ENCODE data around the gene PIP. TPM values are rescaled to one million over a fixed set of nuclear protein-coding genes. Genes with fewer than 3 reads are reported as not detected.
"Not testable (repeated sequence)": the region's sequence is repeated elsewhere in the genome, so short reads cannot be mapped to it uniquely, and the experiment has no call there.

PIP gene
- total RNA-seq, 4 donors from 2014 or later, result 6.8 TPM; not detected in 3

GRCh38 chr7:143129051-143129450 lies 2.8 kb upstream of the PIP start:
- WGBS, 2 donors (ENCODE audit: low coverage in 1 of 2), result 73% methylated on average over 2 of the region's 3 CpGs; no CpG with 5 or more reads in 1 of the 2 donors
- ATAC-seq, result no peak
- peaks cover 0 to 14% (median 0%) of the 10 kb centered on the region in 3 donors for H3K9me3 ChIP-seq
- H3K27ac ChIP-seq, result no peak overlapping the region
- no peaks in the 10 kb centered on the region for H3K27me3 ChIP-seq
- H3K36me3 ChIP-seq, result no peaks in the 10 kb centered on the region
- TF ChIP-seq EP300 (IDR thresholded peaks at IDR 0.05), result no peak
- no peak for TF ChIP-seq POLR2A (IDR thresholded peaks at IDR 0.05)
- TF ChIP-seq CTCF (IDR thresholded peaks at IDR 0.05), result no peak
- no peak for TF ChIP-seq POLR2AphosphoS5 (IDR thresholded peaks at IDR 0.05)
- H3K4me3 ChIP-seq, result no peak overlapping the region
- no peaks in the 10 kb centered on the region for H3K4me1 ChIP-seq

GRCh38 chr7:143129477-143129876 lies 2.4 kb upstream of the PIP start:
- no peaks in the 10 kb centered on the region for H3K27me3 ChIP-seq
- no peak overlapping the region for H3K4me3 ChIP-seq
- H3K9me3 ChIP-seq, result peaks cover 0 to 10% (median 0%) of the 10 kb centered on the region in 3 donors
- TF ChIP-seq POLR2AphosphoS5 (IDR thresholded peaks at IDR 0.05), result no peak
- TF ChIP-seq CTCF (IDR thresholded peaks at IDR 0.05), result no peak
- H3K36me3 ChIP-seq, result no peaks in the 10 kb centered on the region
- H3K4me1 ChIP-seq, result no peaks in the 10 kb centered on the region
- H3K27ac ChIP-seq, result no peak overlapping the region
- ATAC-seq, result no peak

- H3K27ac ChIP-seq, result no peak overlapping the region
- ATAC-seq, result no peak
- TF ChIP-seq CTCF (IDR thresholded peaks at IDR 0.05) (no peak), EP300 (IDR thresholded peaks at IDR 0.05) (no peak), POLR2AphosphoS5 (IDR thresholded peaks at IDR 0.05) (no peak), POLR2A (IDR thresholded peaks at IDR 0.05) (no peak)
- peaks cover 0 to 2% (median 0%) of the 10 kb centered on the region in 3 donors for H3K9me3 ChIP-seq
- no peaks in the 10 kb centered on the region for H3K4me1 ChIP-seq
- no peaks in the 10 kb centered on the region for H3K27me3 ChIP-seq
- H3K36me3 ChIP-seq, result no peaks in the 10 kb centered on the region
- H3K4me3 ChIP-seq, result no peak overlapping the region
Observed at GRCh38 chr7:143130541-143130940, 1.3 kb upstream of the PIP start.

GRCh38 chr7:143147070-143147469 lies 15.2 kb downstream of the PIP start:
- H3K27ac ChIP-seq, result no peak overlapping the region

GRCh38 chr7:143148050-143148449 lies 16.2 kb downstream of the PIP start:
- WGBS, 2 donors (ENCODE audit: low coverage in 1 of 2), result 51 to 76% methylated on average over 3 to 4 of the region's 4 CpGs
- no peak for ATAC-seq

More at GRCh38 chr7:143147070-143147469, 15.2 kb downstream of the PIP start:
- Histone ChIP-seq H3K9me3 (no peaks in the 10 kb centered on the region), H3K4me3 (no peak overlapping the region), H3K4me1 (no peaks in the 10 kb centered on the region), H3K27me3 (no peaks in the 10 kb centered on the region), H3K36me3 (no peaks in the 10 kb centered on the region)
- TF ChIP-seq POLR2AphosphoS5 (IDR thresholded peaks at IDR 0.05) (no peak), CTCF (IDR thresholded peaks at IDR 0.05) (no peak), POLR2A (IDR thresholded peaks at IDR 0.05) (no peak), EP300 (IDR thresholded peaks at IDR 0.05) (no peak)
- no peak for ATAC-seq

GRCh38 chr7:143148651-143149050 lies 16.8 kb downstream of the PIP start:
- no peak for ATAC-seq
- H3K27me3 ChIP-seq, result no peaks in the 10 kb centered on the region
- TF ChIP-seq CTCF (IDR thresholded peaks at IDR 0.05), result no peak
- TF ChIP-seq POLR2A (IDR thresholded peaks at IDR 0.05), result no peak
- TF ChIP-seq EP300 (IDR thresholded peaks at IDR 0.05), result no peak
- TF ChIP-seq POLR2AphosphoS5 (IDR thresholded peaks at IDR 0.05), result no peak
- H3K27ac ChIP-seq, result no peak overlapping the region
- H3K9me3 ChIP-seq, result no peaks in the 10 kb centered on the region
- no peaks in the 10 kb centered on the region for H3K4me1 ChIP-seq
- H3K36me3 ChIP-seq, result no peaks in the 10 kb centered on the region
- H3K4me3 ChIP-seq, result no peak overlapping the region

More at GRCh38 chr7:143148050-143148449, 16.2 kb downstream of the PIP start:
- TF ChIP-seq EP300 (IDR thresholded peaks at IDR 0.05), result no peak
- TF ChIP-seq POLR2AphosphoS5 (IDR thresholded peaks at IDR 0.05), result no peak
- TF ChIP-seq POLR2A (IDR thresholded peaks at IDR 0.05), result no peak
- Histone ChIP-seq H3K36me3 (no peaks in the 10 kb centered on the region), H3K27ac (no peak overlapping the region), H3K4me3 (no peak overlapping the region), H3K9me3 (no peaks in the 10 kb centered on the region), H3K4me1 (no peaks in the 10 kb centered on the region), H3K27me3 (no peaks in the 10 kb centered on the region)

GRCh38 chr7:143150696-143151095 lies 18.8 kb downstream of the PIP start:
- H3K9me3 ChIP-seq, H3K4me1 ChIP-seq, H3K27ac ChIP-seq, H3K27me3 ChIP-seq, H3K36me3 ChIP-seq, H3K4me3 ChIP-seq, ATAC-seq: not testable (repeated sequence)
- WGBS, 2 donors (ENCODE audit: low coverage in 1 of 2), result 92% methylated on average over 5 to 6 of the region's 6 CpGs

GRCh38 chr7:143158617-143159016 lies 26.7 kb downstream of the PIP start:
- not testable (repeated sequence) for H3K9me3 ChIP-seq, H3K27me3 ChIP-seq, H3K4me1 ChIP-seq, ATAC-seq, H3K4me3 ChIP-seq, H3K27ac ChIP-seq, H3K36me3 ChIP-seq
- 75 to 80% methylated on average over 2 of the region's 3 CpGs for WGBS, 2 donors (ENCODE audit: low coverage in 1 of 2)

Data from gastroesophageal sphincter (tissue), 4 donors.